ENCODE results near the gene RPL29.
A peak's percentile ranks its signal among the peaks of the same experiment; 100 is the strongest.

Gene RPL29

GRCh38 chr3:51980253-51980652 is 15.4 kb downstream of the RPL29 start:
- DNase-seq = no peak

GRCh38 chr3:51978143-51978502 is 17.6 kb downstream of the RPL29 start:
- no peak for DNase-seq

DNA sequence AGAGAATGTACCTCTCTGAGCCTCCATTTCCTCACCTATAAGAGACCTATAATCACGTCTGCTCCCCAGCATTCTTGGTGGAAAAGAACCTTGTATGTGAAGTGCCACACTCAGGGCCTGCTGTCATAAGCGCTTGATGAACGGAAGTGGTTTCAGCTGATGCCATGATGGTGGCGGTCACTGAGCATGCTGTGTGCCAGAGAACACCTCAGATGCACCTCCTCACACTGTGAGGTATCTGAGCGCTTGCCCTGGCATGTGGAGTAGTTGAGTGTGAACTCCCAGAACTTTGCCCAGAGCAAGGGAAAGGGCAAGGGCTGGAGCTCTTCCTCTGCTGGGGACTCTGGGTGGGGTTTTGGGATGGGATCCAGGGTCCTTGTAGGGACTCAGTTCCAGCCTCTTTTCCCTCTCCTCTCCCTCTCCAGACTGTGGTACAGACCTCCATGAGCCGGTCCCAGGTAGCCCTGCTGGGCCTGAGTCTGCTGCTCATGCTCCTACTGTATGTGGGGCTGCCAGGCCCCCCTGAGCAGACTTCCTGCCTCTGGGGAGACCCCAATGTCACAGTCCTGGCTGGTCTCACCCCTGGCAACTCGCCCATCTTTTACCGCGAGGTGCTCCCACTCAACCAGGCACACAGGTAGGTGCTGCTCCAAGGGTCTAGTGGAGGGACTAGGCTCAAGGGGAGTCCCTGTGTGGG is 18.1 kb downstream of the RPL29 start:
- peak in 1 of 4 experiments; percentile 14 for DNase-seq

DNA sequence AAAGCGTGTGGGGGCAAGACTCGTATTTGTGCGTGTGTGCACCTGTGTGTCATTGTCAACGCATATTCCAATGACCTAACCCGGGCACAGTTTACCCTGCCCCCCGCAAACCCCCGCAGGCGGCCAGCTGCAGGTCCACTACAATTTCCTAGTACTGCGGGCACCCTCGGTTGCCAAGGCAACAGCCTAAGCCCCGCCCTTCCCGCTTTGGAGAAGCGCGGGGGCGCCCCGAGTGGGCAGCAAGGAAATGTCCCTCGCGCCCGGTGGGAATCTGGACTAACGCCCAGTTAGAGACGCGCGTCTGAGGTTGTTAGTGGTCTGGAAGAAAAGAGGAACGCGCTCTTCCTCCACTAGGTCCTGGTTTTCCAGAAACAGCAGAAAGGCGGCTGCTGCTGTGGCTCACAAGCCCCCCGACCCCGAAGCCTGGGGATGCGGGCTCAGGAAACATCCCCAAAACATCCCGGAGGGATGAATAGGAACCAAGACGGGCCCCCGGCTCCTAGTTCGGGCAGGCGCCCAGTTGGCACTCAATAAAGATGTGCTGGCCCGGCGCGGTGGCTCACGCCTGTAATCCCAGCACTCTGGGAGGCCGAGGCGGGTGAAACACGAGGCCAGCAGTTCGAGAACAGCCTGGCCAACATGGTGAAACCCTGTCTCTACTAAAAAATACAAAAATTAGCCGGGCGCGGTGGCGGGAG is 19.7 kb downstream of the RPL29 start:
- DNase-seq = no peak

DNA sequence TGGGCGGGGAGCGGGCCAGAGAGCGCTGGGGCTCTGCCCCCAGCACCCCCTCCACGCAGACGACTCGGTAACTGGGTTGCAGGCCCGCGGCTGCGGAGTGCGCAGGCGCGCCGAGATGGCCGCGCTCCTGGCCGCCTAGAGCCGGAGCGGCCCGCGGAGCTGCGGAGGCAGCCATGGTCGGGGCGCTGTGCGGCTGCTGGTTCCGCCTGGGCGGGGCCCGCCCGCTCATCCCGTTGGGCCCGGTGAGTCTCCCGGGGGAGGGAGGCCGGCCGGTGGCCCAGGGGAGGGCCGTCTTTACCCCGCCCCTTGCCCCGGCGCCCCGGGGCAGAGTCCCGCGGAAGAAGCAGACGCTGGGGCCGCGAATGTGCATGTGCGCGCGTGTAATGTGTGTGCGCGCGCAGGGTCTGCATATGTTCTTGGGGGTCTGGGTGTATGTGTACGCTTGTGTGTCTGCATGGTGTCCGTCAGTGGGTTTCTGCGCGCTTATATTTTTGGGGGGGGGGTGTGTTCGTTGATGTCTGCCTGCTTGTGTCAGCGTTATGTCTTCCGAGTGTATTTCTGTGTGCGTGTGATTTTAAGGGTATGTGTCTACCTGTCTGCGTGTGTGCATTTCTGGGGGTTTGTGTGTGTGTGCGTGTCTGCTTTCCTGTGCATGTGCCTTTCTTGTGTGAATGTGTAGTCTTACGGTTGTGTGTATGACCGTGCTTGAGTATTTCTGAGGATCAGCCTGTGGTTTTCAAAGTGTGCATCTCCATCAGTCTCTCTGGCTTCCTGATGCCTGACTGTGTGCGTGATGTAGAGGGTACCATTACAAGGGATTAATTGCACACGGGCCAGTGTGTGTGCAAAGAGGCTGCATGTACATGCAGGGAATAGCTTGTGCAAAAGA is 20.5 kb downstream of the RPL29 start, which contains the start of gene ABHD14A:
Gene ABHD14A, plus strand, starts transcription at position 102 of the 889 bp plus-strand sequence. Its CDS starts 72 bp downstream, at position 174.
- peak in 3 of 4 experiments; percentile 32 to 64 (median 38) for DNase-seq

DNA sequence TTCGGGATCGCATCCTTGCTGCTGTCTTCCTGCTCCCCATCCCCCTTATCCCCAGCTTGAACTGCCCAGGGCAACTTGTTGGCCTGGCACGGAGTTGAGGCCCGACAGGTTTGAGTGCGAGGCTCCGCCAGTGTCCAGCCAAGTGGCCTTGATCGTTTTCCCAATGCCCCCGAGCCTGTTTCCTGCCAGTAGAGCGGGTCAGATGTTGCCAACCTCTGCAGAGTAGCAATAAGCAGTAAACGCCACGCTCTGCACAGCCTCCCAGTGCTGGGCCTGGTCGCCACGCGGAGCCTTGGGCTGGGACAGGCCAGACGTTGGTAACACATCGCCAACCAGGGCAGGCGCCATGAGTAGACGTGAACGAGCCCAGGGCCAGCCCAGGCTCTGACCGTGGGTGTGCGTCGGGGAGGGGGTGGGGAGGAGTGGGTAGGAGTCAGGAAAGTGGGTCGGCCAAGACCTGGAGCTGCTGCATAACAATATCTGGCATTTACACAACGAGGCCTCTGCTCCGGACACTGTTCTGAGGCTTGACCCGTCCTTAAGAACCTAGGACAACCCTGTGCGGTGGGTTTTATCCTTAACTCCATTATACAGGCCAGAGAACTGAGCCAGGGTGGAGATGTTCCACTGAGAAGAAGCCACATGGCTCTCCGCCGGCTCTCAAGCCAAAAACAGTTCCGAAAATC is 21.3 kb downstream of the RPL29 start:
- peak in 1 of 4 experiments; percentile 12 for DNase-seq

- DNase-seq = no peak
Measured at GRCh38 chr3:51971350-51971749, 24.3 kb downstream of the RPL29 start.

GRCh38 chr3:51970606-51971300 is 24.9 kb downstream of the RPL29 start:
- no peak for DNase-seq

- no peak for DNase-seq
Measured at GRCh38 chr3:51969841-51970240, 25.9 kb downstream of the RPL29 start.

DNA sequence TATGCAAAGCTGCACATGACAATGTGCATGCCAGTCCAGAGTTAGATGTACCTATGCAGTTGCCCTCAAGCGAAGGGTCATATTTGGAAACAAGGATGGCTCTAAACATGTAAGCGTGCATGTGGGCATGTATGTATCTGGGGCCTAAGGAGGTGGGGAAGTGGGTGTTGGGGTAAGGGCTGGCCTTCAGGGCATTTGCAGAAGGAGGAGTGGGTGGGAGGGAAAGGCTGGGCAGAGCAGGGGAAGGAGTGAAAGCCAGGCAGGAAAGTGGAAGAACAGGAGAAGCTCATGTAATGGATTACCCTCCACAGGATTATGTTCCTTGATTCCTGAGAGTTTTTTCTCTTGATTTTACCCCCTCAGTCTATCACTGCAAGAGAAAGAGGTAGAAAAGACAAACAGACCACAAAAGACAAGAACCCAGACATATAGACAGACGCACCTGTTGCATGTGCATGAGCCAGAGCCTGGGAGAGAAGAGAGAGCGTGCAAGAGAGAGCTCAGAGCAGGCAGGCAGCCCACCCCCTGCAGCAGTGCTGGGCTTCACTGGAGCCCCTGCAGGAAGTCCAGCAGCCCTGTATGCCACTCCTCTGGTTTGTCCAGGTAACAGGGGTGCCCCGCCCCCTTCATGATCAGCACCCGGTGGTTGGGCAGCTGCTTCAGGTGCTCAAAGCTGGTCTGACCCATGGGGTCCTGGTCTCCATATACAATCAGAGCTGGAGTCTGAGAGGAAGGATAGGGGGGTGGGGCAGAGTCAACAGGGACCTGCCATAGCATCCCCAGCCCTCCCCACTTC is 26.6 kb downstream of the RPL29 start:
- no peak for DNase-seq

- DNase-seq = no peak
Measured at GRCh38 chr3:51968170-51968775, 27.4 kb downstream of the RPL29 start.

DNA sequence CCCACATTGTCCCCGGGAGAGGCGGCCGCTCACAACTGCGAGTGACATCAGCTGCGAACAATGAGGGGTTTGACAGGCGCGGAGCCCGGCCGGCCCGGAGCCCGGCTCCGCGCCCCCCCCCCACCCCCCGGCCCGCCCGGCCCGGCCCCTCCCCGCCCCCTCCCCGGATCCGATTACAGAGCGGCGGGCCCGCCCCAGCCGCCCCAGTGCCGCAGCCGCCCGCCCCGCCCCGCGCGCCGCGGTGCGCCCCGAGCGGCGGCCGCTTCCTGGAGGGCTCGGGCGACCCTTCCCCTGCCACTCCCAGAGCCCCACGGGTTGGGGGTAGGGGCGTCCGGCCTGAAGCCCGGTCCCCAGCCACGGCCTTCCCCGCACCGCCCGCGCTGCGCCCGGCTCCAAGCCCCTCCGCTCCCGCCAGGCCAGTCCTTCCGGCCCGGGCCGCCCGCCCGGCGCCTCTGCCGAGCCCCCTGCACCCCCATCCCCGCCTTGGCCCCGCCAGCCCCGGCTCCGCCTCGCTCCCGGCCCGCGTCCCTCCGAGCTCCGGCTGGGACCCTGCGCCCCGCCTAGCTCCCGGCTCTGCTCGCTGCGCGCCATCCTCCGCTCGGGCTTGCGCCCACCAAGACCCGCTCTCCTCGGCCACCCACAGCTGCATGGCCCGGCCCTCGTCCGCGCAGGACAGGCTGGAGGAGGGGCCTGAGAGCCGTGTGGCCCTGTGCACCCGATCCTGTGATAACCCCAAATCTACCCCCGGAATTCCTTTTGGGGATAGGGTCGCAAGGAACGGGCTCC is 28.1 kb downstream of the RPL29 start, which contains the start of gene PCBP4:
Gene PCBP4, minus strand, starts transcription at position 71 of the 786 bp plus-strand sequence. CDS start 6,214 bp downstream, outside the sequence.
- DNase-seq = peak in 1 of 4 experiments; percentile 41

- DNase-seq = no peak
Measured at GRCh38 chr3:51966922-51967383, 28.7 kb downstream of the RPL29 start.

GRCh38 chr3:51966486-51966885 is 29.2 kb downstream of the RPL29 start:
- no peak for DNase-seq

DNA sequence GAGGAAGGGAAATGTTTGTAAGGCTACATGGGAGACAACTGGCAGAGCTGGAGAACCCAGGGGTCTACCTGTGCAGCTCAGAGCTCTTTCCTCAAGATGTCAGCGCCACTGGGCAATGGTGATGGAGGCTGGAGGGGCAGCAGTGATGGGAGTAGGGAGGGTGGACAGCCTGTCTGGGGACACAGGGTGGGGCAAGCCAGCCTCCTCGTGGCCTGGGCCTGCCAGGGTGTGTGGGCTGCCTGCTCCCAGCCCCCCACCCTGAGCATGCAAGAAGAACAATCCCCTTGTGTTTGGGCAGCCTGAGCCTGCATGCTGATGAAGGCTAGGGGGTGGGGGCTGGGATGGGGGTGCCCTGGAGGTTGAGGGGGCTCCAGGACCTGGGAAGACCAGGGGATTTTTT is 29.7 kb downstream of the RPL29 start:
- DNase-seq = no peak

DNA sequence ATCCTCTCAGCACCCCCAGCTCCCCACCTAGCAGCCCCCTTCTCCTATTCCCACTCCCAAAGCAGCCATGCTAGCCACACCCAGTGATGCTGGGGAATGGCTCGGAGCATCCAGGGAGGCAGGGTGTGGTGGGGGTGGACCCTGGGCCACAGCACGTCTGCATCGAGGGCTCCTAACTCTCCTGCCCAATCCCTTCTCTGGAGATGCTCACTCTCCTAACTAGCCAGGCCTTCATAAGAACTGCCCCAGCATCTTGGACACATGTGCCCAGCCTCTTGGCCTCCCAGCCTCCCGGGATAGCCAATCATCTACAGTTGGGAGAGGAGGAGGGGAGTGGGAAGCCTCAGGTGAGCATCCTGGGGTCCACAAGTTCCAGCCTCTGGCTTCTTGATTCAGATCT is 31.2 kb downstream of the RPL29 start:
- no peak for DNase-seq

- no peak for DNase-seq
Measured at GRCh38 chr3:51963951-51964451, 31.7 kb downstream of the RPL29 start.

- no peak for DNase-seq
Measured at GRCh38 chr3:51962854-51963530, 32.7 kb downstream of the RPL29 start.
